HFFc6 (cell line): Measurements from ENCODE around the gene GAS5. TPM values are rescaled to one million over a fixed set of nuclear protein-coding genes. Genes with fewer than 3 reads are reported as not detected.
"Not testable (repeated sequence)": the region's sequence is repeated elsewhere in the genome, so short reads cannot be mapped to it uniquely, and the experiment has no call there.

Experiments used
- DNase-seq: peaks from one replicate; pipeline ENCODE4 v3.0.0-alpha.2; 2018
- H3K27ac Mint-ChIP-seq: 2 replicates; pipeline ENCODE4 v1.8.0; 2020; ENCODE audit warnings: mild to moderate bottlenecking, mixed read lengths
- H3K27me3 Mint-ChIP-seq: 2 replicates; pipeline ENCODE4 v1.8.0; 2021; ENCODE audit warnings: mild to moderate bottlenecking, moderate library complexity, mixed read lengths; ENCODE audit not compliant: insufficient read depth
- H3K36me3 Mint-ChIP-seq: 2 replicates; pipeline ENCODE4 v1.8.0; 2021; ENCODE audit warnings: low read depth, mixed read lengths
- H3K4me1 Mint-ChIP-seq: 2 replicates; pipeline ENCODE4 v1.8.0; 2020; ENCODE audit warnings: low read depth, mixed read lengths
- H3K4me3 Mint-ChIP-seq: 2 replicates; pipeline ENCODE4 v1.8.0; 2020; ENCODE audit warnings: mild to moderate bottlenecking, moderate library complexity, mixed read lengths
- H3K9me3 Mint-ChIP-seq: 2 replicates; pipeline ENCODE4 v1.8.0; 2020; ENCODE audit warnings: mild to moderate bottlenecking, mixed read lengths
- total RNA-seq, 6 experiments: library from RNA; stranded (reverse); fragmentation: NEBNext Ultra II Directional; extraction: Animal tissue kit (Norgen Biotek cat#: 25700); gene quantifications; 2 replicates in 1 of 6; 3 replicates in 5 of 6; pipeline ENCODE4 v1.2.3, GENCODE V29; 2021
- TF ChIP-seq, protein P1 (sequence below): fragments of 200-600 bp; sonication (generic); IDR thresholded peaks from 2 replicates; pipeline ENCODE4 v1.5.0; 2021; ENCODE audit warnings: antibody characterized with exemption, mild to moderate bottlenecking

Gene GAS5
- total RNA-seq, 6 experiments from 2014 or later = 320 to 538 (median 366) TPM

DNA sequence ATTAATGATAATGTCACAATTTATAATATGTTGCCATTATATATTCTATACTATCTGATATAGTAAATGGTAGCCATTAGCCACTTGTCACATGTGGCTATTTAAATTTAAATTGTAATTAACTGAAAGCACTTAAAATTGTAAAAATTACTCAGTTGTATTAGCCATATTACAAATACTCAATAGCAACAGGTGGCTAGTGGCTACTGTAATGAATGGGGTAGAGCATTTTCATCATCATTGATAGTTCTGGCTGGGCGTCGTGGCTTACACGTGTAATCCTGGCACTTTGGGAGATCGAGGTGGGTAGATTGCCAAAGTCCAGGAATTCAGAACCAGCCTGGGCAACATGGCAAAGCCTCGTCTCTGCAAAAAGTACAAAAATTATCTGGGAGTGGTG is 16.9 kb upstream of the GAS5 start:
- DNase-seq = no peak
- TF ChIP-seq, protein P1, sequence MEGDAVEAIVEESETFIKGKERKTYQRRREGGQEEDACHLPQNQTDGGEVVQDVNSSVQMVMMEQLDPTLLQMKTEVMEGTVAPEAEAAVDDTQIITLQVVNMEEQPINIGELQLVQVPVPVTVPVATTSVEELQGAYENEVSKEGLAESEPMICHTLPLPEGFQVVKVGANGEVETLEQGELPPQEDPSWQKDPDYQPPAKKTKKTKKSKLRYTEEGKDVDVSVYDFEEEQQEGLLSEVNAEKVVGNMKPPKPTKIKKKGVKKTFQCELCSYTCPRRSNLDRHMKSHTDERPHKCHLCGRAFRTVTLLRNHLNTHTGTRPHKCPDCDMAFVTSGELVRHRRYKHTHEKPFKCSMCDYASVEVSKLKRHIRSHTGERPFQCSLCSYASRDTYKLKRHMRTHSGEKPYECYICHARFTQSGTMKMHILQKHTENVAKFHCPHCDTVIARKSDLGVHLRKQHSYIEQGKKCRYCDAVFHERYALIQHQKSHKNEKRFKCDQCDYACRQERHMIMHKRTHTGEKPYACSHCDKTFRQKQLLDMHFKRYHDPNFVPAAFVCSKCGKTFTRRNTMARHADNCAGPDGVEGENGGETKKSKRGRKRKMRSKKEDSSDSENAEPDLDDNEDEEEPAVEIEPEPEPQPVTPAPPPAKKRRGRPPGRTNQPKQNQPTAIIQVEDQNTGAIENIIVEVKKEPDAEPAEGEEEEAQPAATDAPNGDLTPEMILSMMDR = no peak
- Mint-ChIP-seq H3K36me3 (peaks cover 14% of the 10 kb centered on the region), H3K4me3 (no peak overlapping the region), H3K27ac (no peak overlapping the region), H3K9me3 (no peaks in the 10 kb centered on the region), H3K4me1 (no peaks in the 10 kb centered on the region), H3K27me3 (no peaks in the 10 kb centered on the region)

DNA sequence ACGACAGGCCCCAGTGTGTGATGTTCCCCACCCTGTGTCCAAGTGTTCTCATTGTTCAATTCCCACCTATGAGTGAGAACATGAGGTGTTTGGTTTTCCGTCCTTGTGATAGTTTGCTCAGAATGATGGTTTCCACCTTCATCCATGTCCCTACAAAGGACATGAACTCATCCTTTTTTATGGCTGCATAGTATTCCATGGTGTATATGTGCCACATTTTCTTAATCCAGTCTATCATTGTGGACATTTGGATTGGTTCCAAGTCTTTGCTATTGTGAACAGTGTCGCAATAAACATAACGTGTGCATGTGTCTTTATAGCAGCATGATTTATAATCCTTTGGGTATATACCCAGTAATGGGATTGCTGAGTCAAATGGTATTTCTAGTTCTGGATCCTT is 13.3 kb upstream of the GAS5 start:
- H3K27ac Mint-ChIP-seq, DNase-seq, H3K27me3 Mint-ChIP-seq, H3K9me3 Mint-ChIP-seq, H3K4me3 Mint-ChIP-seq, H3K4me1 Mint-ChIP-seq: not testable (repeated sequence)
- H3K36me3 Mint-ChIP-seq = peaks cover 22% of the 10 kb centered on the region

DNA sequence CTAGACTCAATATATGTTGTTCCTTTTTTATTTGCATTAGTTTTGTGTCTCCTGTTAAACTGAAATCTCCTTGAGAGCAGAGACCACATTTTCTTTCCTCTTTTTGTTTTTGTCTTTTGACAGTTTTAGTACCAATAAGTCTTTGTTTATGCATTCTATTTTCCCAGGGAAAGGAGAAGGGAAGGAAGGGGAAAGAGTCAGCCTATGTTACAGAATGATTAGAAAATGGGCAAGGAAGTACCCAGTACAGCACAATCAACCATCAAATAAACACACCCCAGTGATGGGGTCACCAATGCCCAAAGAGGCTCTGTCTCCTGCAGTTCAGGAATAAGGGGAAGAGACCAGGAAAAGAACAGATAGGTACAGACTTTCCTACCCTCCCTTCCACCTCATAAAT is 10.5 kb upstream of the GAS5 start:
- no peak for DNase-seq
- H3K27me3 Mint-ChIP-seq = no peaks in the 10 kb centered on the region; the same call in 1 of the 2 replicates
- H3K9me3 Mint-ChIP-seq = no peaks in the 10 kb centered on the region
- H3K4me1 Mint-ChIP-seq = no peaks in the 10 kb centered on the region; the same call in 1 of the 2 replicates
- H3K36me3 Mint-ChIP-seq = peaks cover 18% of the 10 kb centered on the region
- TF ChIP-seq, protein P1 = no peak
- H3K27ac Mint-ChIP-seq = no peak overlapping the region
- H3K4me3 Mint-ChIP-seq = no peak overlapping the region

DNA sequence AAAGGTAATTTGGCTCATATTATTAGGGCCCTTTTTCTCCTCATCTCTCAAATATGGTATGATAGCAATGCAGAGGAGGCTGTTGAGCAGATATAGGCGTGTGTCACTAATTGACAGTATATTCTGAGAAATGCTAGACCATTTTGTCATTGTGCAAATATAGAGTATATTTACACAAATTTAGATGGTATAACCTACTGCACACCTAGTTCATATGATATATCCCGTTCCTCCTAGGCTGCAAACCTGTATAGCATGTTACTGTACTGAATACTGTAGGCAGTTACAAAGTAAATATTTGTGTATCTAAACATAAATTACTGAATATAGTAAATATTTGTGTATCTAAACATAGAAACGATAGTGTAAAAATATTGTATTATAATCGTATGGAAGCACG is 8.9 kb upstream of the GAS5 start:
- no peak overlapping the region for H3K27ac Mint-ChIP-seq
- H3K4me3 Mint-ChIP-seq = no peak overlapping the region
- peaks cover 20% of the 10 kb centered on the region for H3K36me3 Mint-ChIP-seq

DNA sequence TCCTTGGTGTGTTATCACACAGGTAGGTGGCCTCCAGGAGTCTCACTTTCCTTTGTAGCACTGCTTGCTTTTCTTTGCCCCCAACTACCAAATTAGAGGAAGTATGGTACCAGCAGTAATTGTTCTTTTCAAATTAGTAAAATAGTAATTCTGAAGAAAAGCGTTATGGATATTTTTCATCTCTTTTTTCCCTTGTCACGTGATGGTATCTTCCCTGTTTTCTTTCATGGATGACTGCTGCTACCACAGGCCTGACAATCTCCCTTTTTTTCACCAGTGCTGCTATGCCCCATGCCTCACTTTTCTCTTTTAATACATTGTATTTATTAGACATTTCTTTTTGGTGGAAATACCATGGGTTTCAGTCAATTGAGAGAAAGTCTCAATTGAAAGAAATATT is 3.7 kb upstream of the GAS5 start:
- H3K27ac Mint-ChIP-seq = no peak overlapping the region
- H3K36me3 Mint-ChIP-seq = peaks cover 34% of the 10 kb centered on the region
- H3K4me3 Mint-ChIP-seq = no peak overlapping the region
- TF ChIP-seq, protein P1 = no peak
- peaks cover 31% of the 10 kb centered on the region for H3K4me1 Mint-ChIP-seq
- peaks cover 13% of the 10 kb centered on the region for H3K27me3 Mint-ChIP-seq
- DNase-seq = no peak
- H3K9me3 Mint-ChIP-seq = peaks cover 14% of the 10 kb centered on the region

More for the DNA sequence above, 8.9 kb upstream of the GAS5 start:
- no peaks in the 10 kb centered on the region; the same call in 1 of the 2 replicates for H3K27me3 Mint-ChIP-seq
- H3K9me3 Mint-ChIP-seq = no peaks in the 10 kb centered on the region
- H3K4me1 Mint-ChIP-seq = peaks cover 1% of the 10 kb centered on the region; the same call in 1 of the 2 replicates
- TF ChIP-seq, protein P1 = no peak
- DNase-seq = no peak

DNA sequence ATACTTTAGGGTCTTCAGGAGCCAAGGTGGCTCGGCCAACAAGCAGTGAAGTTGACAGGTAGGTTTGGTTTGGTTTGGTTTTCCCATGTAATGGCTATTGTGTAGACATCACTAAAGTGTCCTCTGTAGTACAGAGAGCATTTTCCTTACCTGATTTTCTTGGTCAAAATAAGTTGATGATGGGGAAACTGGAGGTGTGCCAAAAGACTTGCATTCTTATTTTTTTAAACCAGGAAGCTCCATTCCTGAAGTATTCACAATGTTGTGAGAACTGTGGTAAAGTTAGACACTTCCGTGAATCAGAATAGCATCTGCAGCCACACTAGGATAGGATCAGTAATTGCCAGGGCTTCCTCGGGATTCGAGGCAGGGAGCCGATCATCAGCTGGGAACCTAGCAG is 3.3 kb upstream of the GAS5 start:
- Mint-ChIP-seq H3K4me1 (peaks cover 36% of the 10 kb centered on the region), H3K9me3 (peaks cover 18% of the 10 kb centered on the region), H3K4me3 (no peak overlapping the region), H3K27me3 (peaks cover 13% of the 10 kb centered on the region), H3K27ac (no peak overlapping the region), H3K36me3 (peaks cover 38% of the 10 kb centered on the region)
- TF ChIP-seq, protein P1 = no peak
- DNase-seq = no peak
